Measurements from ENCODE around the gene TWIST2.

TWIST2 gene

DNA sequence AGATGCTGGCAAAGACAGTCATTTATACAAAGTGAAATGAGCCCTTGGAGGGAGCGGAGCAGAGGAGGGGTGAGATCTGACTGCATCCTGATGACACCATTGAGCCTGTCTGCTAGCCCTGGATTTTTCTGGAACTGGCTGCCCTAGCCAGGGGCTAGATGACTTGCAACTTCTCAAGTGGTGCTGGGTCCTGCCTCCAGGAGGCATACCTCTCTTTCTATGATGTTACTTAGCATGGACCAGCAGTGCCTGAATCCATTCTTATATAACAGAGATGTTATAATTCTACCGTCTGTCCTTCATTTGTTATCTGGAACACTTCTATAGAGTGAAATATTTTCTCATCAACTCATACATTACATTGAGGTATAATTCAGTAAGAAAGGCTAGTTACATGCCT is 8.5 kb upstream of the TWIST2 start:
- no peak for DNase-seq

DNA sequence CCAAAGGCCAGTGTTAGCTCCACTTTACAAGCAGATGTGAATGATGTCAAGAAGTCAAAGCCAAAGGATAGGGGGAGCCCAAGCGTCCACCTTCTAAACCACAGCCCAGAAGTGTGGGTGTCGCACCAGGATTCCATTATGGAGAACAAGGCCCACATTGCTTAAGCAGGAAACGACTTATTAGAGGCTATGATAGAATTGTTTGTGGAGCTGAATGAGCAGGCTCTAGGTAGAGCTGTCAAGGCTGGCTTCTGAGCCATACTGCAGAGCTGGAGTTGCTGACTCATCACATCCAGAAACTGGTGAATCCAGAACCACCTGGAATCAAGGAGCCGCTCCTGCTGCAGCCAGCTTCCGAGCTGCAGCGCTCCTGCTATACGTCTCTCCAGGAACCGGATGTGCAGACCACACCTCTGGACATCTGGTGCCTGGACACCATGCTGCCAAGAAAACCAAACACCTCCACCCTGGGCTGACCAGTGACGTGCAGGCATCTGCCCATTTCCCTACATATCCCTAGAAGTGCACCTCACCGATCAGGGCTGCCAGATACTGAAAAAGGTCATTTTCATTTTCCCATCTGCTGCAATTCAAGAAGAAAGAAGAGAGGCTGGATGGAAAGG is 6.2 kb upstream of the TWIST2 start:
- DNase-seq: no peak

DNA sequence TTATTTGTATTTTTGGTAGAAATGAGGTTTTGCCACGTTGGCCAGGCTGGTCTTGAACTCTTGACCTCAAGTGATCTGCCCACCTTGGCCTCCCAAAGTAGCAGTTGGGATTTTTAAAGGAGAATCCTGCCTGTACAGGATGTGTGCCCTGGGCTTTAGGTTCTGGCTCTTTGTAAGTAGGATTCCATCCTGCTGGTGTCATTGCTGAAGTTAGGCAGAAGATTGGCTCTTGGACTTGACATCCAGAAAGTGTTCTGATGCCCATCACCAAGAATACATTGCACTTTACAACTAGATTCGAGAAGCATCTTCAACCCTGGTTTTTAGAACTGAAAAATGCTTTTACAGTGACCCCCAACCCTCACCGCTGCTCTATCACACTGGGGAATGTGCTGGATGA is 4.4 kb upstream of the TWIST2 start:
- DNase-seq: no peak

DNA sequence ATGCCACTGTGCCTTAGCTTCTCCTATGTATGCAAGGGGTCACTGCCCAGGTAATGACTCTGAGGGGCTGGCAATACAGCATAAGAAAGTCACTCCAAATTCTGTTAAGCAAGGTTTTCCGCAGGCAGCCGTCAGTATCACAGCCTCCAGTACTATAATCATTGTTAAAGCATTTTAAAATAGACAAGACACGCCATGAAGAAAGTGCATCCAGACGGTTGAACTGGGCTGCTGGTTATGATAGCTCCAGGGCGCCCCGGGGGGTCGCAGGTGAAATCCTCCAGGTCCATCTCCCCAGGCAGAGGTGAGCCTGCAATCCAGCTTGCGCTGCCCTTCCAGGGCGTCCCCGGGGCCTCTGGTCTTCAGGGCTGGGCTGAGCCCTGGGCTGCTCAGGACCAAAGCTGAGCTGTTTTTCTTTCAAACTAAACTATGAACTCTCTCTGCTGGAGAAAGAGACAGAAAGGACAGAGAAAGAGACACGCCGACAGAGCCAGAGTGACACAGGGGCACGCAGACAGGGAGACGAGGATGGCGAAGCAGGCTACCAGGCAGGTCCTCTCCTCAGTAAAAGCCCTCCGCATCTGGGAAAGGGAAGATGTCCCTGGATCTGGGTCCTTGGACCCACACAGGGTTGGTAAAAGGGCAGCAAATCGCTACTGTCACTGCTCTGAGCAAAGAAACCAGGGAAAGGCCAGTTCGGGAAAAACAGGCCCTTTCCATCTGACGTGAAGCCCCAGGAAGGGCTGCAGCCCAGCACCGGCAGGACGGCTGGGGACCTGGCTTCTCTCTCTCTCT is 2.1 kb upstream of the TWIST2 start:
- DNase-seq: no peak

DNA sequence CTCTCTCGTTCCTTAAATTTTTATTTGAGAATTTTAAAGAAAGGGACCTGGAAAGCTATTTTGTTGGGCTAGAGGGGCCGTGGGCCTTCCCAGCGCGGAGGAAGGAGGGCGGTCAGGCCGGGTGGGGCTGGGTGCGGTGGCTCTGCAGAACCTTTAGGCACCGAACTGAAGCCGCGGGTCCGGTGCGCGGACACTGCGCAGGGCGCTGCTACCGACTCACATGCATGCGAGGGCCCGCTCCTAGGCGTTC is 1.6 kb upstream of the TWIST2 start:
- DNase-seq: no peak

DNA sequence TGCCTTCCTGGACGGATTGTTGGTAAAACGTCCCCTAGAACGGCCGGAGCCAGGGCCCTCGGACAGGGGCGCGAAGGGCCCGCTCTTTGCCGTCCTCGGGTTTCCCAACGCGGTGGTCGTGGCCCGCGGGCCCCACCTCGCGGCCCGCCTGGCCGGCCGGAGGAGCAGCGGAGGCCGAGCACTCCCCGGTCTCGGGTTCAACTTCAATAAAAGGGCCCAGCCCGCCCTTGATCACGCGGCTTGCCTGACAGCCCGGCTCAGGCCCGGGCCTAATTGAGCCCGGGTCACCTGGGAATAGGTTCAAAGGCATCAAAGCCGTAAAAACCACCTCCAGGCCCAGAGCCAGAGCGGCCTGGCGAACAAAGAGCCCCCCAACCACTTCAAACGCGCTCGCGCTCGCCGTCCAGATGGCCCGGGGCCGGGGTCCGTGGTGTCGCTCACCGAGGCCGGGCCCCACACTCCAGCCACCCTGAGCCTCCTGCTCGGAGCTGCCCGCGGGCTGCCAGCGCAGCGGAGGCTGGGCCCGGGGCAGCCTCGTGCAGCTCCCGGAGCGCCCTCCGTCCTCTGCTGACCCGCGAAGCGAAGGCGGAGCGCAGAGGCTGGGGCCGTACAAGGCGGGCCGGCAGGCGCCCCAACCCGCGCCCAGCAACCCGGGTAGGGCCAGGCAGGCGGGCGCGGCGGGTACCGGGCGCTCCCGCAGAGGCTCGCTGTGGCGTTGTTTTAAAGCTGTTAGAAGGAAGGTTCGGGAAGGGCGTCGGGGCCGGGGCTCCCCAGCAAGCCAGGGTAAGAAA is 1.1 kb upstream of the TWIST2 start:
- DNase-seq: no peak

DNA sequence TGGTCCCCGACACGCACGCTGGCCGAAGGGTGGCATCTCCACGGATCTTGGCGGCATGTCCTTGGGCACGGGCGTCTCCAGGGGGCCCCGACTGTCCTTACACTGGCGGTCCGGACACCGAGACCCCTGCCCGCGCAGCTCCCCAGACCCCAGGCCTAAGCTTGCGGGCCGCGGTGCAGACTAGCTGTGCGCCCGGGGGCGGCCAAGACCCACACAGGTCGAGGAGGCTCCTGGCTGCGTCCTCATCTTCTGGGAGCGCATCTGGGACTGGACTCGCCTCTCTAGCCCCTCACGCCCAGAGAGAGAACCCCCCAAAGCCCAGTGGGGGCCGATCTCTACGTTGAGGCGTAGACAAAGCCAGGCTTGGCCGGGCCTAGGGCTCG is 475 bp upstream of the TWIST2 start:
- no peak for DNase-seq

DNA sequence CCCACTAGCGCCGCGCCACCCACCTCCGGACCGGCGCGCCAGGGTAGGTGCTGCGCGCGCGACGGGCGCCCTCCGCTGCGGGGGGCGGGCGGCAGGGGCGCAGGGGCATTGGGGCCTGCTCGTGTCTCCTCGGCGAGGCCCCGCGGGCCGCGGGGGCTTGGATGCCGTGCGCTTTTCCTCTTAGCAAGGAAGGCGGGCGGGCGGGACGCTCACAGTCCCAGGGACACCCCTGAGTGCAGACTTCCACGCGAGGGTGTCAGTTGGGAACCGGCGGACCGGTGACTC is 748 bp downstream of the TWIST2 start:
- no peak for DNase-seq

DNA sequence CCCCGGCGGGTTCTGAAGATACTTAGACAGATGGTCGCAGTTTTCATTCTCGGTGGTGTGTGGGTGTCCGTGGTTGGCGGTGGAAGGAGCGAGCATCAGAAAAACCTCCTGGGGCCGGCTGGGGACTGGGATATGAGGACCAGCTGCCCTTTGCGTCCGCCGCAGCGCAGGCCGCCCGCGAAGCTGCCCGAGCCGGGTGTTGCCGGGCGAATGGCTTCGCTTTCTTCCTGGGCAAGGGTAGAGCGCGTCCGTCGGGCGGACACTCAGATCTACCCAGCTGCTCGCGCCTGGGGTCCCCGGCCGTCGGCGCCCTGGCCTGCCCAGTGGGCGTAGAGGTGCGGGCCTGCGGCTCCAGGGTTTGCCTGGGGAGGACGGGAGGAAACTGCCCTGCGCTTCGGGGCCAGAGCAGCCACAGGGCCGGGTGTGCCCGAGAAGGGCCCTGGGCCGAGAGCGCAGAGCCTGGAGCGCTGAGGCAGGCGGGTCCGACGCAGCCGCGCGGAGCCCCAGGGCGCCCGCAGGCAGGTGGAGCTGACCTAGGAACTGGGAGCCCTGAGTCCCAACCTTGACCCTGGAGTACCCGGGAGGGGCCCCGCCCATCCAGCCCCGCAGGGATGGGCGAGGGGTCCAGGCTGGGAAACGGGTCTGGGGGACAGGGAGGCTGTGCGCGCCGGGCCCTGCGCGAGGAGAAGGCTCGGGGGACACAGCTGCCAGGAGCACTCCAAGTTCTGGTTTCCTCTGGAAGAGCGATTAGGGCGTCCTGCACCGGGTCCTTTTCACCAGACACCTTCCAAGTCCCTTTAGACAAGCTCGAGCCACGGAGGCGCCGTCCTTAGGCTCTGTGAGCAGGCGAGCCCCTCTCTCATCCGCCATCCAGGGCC is 1.3 kb downstream of the TWIST2 start:
- no peak for DNase-seq

DNA sequence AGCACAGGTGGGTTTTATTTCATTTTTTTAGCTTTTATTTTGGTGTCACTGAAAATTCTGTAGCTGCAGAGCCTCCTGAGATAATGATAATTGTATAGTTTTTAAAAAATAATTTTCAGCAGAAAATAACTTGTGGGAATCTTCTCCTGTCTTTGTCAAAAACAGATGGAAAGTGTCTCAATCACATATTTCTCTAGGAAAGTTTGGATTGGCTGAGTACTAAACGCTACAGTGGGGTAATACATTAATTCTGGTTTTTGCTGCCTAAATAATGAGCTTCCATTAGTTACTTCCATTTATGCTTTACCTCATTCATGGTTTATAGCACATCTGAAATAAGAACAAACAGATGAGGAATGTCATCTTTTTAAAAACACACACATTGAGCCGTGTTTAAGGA is 2.2 kb downstream of the TWIST2 start:
- no peak for DNase-seq

DNA sequence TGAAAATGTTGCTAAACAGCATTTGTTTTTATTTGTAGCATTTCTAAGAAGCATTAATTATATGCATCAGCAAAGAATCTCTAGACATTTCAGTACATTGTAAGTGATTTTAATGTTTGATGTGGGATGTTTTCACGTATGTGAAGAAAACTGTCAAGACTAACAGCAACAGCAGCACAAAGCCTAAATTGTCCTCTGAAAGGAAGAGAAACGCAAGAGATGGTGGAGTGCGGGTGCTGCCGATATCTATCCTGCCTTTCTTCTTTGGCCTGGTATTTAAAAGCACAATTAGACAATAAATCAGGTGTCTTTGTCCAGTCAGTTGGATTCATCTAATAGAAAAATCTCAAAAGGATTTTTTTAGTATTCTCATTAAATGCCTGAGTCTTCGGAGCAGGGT is 3.1 kb downstream of the TWIST2 start:
- no peak for DNase-seq

DNA sequence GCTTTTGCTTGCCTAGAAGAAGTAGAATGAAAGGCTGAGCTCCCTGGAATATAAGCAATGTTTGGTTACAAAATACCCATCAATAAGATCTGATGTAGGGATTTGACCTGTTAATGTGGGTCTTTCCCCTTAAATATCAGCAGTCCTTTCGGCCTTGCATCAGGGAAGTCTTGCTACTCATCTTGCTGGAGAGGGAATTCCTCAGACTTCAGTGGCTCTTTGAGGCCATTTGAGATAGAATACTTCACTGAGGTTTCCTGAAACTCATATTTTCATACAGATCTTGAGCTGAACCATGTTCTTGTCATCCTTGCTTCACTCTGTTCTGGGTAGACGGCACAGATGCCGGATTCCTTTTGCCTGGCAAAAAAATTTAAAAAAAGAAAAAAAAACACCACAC is 3.9 kb downstream of the TWIST2 start:
- DNase-seq: no peak

DNA sequence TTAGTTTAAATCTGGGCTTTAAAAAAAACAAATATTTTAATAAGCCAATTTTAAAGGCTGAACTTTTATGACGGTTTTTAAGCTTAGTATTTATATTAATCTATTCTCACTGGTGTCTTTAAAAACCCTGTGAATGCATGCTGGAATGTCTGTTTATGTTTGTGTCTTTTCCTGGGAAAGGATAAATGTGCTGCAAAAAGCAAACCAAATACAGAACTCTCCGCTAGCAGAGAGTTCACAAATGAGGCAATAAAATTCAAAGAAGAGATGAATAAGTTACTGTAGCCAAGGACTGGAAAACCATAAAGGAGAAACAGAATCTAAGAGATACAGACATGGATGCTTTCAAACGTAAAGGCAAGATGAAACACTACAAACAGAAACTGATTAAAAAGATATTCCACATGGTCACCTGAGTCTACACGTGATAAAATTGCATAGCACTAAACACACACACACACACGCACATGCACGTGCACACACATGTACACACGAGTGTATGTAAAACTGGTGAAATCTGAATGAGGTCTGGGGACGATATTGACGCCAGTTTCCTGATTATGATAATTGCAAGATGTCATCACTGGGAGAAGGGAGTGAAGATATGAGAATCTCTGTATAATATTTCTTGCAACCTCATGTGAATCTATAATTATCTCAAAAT is 4.5 kb downstream of the TWIST2 start:
- DNase-seq: no peak

DNA sequence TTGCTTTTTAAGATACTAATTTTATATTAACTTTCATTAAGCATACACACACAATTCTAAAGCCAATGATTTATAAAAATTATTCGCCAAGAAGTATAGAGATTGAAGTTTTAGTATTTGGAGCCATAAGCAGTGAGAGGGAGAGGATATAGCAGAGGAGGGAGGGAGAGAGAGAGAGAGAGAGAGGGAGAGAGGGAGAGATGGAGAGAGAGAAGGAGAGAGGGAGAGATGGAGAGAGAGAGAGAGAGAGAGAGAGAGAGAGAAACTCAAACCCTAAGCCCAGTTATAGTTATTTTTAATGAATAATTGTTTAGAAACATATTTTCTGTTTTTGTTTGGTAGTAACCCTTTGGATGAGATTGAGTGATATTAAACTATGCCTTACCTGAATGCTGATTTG is 5.3 kb downstream of the TWIST2 start:
- no peak for DNase-seq

DNA sequence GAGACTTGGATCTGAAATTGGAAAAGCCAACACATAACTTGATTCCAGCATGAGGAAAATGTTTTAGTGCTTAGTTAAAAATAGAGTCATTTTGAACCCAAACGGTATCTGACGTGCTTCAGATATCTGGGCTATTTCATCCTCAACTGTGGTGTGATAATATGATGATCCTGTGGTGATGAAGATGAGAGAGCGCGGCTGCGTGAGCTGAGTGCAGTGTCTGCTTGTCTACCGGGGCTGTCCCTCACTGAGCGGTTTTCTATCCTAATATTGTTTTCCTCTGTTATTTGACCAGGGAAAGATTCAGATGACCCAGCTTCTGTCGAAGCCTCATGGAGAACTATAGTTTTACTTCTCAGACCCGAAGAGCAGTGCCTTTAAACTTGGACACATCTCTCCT is 5.8 kb downstream of the TWIST2 start:
- DNase-seq: no peak

DNA sequence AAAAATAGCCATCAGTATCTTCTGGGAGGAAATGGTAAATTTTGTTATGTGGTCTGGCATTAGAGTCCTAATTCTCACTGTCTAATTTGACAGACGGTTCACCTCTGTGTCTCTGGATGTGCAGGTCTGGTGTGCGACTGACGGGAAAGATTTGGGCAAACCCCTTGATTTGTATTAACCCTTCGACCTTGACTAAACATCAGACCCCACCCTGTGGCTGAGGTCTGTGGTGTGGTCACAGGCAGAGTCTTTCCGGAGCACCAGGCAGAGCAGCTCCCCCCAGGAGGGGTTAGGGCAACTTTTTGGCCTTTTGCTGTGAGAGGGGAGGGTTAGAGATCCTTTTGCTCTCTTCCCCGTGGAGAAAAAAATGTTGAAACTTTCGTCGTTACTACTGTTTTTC is 6.4 kb downstream of the TWIST2 start:
- no peak for DNase-seq

DNA sequence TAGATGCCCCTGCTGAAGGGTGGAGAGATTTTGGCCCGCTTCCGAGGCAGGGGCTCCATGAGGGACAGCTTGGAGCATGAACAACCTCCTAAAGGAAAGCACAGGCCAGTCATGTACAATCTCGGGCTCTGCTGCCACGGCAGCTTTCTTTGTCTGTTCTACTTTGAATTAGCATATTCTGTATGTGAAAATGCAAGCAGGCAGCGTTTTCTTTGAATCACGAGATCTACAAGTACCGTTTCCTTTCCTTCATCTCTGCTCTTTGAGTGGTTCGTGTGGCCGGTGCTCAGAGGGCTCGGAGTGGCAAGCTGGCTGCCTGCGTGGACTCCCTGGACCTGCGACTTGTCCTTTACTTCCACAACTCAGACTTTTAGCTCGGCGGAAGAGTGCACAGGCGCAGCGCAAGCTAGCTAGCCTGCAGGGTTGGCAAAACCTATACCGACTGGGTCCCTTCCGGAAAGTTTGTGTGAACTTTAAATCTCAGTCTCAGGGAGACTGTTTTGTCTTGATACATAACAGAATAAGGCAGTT is 6.9 kb downstream of the TWIST2 start:
- DNase-seq: no peak

DNA sequence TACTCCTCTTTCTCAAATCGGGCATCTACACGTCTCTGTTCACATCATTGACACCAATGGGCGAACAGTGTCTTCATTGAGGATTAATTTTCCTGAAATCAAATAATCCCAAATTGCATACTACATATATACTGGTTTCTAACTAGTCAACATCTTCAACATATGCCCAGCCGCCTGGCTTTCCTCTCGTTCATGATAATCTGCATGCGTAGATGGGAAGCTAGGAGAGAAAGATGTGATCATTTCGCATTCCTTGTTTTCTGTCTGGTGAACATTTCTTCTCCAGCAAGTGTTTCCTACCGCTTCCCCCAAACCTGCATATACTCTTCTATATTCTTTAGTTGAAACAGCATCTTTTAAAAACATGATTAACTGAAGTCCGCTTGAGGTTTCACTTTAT is 7.4 kb downstream of the TWIST2 start:
- DNase-seq: no peak

DNA sequence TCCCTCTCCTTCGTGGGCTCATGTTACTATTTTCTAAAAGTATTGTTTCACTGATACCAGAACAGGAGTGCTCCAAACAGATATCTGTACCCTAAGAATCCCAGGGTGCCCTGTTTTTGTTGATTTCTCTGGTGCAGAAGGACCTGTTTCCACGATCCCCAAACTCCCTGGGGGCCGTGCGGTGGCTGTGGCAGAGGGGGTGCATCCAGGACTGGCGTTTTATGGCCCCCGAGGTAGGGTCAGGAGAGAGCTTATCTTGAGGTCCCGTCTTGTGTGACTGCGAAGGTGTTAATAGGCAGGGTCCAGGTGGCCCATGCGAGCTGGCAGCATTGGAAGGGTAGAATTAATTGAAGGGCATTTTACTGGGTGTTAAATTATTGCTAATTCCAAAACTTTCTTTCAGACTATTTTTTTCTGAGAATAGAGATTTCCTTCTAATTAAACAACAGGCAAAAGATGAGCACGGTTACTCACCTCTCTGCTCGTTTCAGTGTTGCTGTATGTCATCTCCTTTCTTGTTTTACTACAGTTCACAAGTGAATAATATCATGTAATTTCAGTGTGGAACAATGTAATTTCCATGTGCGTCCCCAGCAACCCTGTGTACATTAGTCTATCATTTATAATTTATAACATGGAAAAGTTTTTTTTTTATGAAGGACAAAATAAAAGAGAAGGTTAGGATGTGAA is 8.2 kb downstream of the TWIST2 start:
- DNase-seq: no peak

DNA sequence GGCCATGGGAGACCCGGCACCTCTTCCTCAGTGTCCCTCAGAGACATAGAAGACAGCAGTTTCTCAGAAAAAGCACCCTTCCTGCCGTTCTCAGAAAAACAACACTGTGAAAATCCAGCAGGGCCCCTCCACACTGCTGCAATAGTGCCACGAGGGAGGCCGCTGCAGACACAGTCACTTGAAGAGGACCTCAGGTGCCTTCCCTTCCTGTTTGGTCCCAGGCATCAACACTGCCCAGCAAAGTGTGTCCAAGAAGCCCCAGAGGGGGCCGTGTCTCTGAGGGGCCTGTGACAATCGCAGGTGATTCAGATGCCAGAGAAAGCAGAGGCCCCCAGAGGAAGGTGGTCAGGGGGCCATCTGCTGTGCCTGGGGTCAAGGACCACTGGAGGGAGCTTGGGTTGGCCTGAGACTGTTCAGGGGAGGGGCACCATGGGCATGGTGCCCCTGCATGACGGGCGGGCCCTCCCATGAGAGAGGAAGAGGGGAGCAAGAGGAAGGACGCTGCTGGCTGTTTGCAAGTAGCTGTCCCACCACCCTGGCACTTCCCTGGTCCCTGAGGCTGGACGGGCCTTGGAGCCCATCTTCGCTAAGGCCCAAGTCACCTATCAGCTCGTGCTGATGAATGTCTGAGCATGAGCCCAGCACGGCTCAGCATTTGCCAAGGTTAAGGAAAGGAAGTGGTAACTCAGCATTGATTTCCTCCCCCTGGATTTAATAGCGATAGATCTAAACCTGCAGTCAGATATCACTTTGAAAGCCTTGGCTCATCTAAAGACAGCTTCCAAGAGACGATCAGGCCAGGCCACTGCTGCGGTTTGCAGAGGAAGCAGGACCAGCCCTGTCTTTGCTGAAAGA is 9.1 kb downstream of the TWIST2 start:
- DNase-seq: no peak

DNA sequence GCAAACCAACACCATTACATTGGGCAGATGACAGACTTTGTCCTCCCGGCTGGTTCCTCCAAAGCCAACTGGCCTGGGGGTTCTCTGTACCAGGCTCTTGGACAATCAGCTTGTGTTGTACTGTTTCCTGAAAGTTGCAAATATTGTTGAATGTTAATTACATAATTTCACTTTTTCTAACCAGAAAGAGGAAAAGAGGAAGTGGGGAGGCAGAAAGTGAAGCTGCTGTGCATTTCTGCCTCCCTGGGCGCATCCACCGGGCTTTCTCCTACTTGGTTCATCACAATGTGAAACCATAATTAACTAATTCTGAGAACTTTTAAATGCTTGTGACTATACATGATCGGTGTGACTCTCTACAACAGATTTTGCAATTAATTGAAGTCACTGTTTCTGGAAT is 10.1 kb downstream of the TWIST2 start:
- no peak for DNase-seq

All from GDM1 (cell line).